GM13976 (cell line): Measurements from ENCODE around the gene USP12.
A peak's percentile ranks its signal among the peaks of the same experiment; 100 is the strongest.

Source experiments
- DNase-seq: peaks from one replicate; pipeline ENCODE4 v3.0.0; 2012; ENCODE audit warnings: low spot score
- CTCF ChIP-seq: IDR thresholded peaks from 2 replicates; pipeline ENCODE4 v1.5.1; 2012; ENCODE audit warnings: borderline replicate concordance, mild to moderate bottlenecking; ENCODE audit not compliant: insufficient read depth; ENCODE audit errors: extremely low read depth, missing control alignments, control extremely low read depth
- in situ Hi-C: fragments of 300-500 bp; cut with MboI; formaldehyde crosslinking; loops from one replicate; pipeline ENCODE4 v1.12.0; 2022; ENCODE audit warnings: low sequenced_read_pairs, mixed read lengths, inconsistent platforms; ENCODE audit not compliant: unreplicated experiment

Gene USP12

GRCh38 chr13:27131906-27132305 is 39.7 kb downstream of the USP12 start:
- in situ Hi-C loops, result no loop called here
- no peak for TF ChIP-seq CTCF
- DNase-seq, result no peak

GRCh38 chr13:27130979-27131623 is 40.5 kb downstream of the USP12 start:
- in situ Hi-C loops, result no loop called here
- peak; percentile 71 for DNase-seq
- TF ChIP-seq CTCF, result no peak

- TF ChIP-seq CTCF, result no peak
- DNase-seq, result no peak
- in situ Hi-C loops, result no loop called here
Observed at GRCh38 chr13:27130223-27130978, 41.2 kb downstream of the USP12 start.

- no peak for DNase-seq
- in situ Hi-C loops, result no loop called here
- TF ChIP-seq CTCF, result no peak
Observed at GRCh38 chr13:27128825-27129627, 42.6 kb downstream of the USP12 start.

GRCh38 chr13:27126859-27127258 is 44.8 kb downstream of the USP12 start:
- in situ Hi-C loops, result no loop called here
- no peak for TF ChIP-seq CTCF
- peak; percentile 28 for DNase-seq

GRCh38 chr13:27125357-27126282 is 46.0 kb downstream of the USP12 start:
- DNase-seq, result no peak
- in situ Hi-C loops, result no loop called here
- no peak for TF ChIP-seq CTCF
